Eye (tissue), 1 donor: ENCODE measurements around the gene SPATA21.

Experiments
- DNase-seq: peaks from one replicate; pipeline ENCODE4 v3.0.0-alpha.2; 2015

SPATA21 gene

DNA sequence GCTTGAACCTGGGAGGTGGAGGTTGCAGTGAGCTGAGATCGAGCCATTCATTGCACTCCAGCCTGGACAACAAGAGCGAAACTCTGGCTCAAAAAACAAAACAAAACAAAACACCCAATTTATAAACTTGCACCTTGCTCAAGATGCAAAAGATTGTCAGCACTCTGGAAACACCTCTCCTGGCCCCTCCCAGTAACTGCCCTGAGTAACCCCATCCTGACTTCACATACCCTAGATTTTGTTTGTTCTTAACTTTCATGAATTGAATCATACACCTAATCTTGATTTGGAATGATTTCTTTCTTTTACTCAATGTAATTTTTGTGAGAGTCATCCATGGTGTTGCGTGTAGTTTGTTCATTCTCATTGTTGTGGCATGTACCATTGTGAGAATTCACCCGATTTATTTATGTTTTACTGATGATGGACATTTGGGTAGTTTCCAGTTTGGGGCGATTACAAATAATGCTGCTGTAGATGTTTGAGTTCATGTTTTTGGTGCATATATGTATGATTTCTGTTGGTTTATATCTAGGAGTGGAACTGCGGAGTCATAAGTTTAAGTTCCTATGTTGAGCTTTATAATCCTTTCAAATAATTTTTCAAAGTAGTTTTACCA, 13.7 kb upstream of the SPATA21 start:
- no peak for DNase-seq

DNA sequence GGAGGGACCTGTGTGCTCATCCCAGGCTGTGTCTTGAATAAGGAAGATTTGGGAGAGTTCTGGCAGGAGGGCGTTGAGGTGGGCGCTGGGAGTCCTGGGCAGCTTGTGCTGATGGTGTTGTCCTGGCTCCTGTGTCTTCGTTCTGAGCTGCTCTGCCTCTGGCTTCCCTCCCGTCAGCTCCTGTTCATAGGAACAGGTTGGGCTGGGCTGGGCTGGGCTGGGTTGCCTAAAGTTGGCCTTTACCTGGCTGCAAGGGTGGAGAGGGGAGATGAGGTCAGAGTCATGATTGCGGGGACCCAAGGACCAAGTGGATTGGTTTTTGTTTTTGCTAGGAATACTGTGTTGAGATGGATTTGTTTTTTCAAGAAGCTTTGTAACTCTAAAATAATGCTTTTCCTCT, 12.4 kb upstream of the SPATA21 start:
- no peak for DNase-seq

DNA sequence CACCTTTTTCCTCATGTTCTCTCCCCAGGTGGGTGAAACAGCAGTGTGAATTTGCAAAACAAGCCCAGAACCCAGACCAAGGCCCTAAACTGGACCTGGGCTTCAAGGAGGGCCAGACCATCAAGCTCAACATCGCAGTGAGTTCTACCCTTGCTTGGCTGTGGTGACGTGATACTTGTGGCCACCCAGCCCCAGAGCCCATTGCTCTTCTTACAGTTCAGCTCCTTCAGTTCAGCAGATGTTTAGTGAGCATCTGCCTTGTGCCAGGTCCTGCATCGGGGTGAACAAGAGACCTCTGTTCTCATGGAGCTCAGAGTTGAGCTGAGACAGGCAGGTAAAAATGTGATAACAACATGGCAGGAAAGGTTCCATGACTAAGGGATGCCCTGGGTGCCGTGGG, 11.8 kb upstream of the SPATA21 start:
- no peak for DNase-seq

DNA sequence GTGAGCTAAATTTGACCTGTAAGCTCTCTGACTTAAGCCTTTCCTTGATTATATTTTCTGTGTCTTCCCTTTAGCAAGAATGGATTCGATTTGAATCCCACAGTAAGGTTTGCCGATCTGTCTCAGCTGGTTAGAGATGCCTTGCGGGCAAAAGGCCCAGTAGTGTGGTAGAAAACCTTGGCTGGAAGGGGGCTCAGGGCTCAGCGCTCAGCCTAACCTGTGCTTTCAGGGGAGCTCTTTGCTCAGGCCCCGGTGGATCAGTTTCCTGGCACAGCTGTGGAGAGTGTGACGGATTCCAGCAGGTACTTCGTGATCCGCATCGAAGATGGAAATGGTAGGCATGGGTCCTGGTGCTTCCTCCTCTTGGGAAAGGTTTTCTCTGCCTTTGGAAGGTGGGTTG, 10.4 kb upstream of the SPATA21 start:
- no peak for DNase-seq

DNA sequence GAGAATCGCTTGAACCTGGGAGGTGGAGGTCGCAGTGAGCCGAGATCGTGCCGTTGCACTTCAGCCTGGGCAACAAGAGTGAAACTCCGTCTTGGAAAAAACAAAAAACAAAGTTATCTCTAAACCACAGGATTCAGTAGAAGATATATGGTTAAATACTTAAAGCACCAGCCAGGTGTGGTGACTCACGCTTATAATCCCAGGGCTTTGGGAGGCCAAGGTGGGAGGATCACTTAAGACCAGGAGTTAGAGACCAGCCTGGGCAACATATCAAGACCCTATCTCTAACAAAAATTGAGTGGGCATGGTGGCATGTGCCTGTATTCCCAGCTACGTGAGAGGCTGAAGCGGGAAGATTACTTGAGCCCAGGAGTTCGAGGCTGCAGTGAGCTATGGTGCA, 8.9 kb upstream of the SPATA21 start:
- no peak for DNase-seq

DNA sequence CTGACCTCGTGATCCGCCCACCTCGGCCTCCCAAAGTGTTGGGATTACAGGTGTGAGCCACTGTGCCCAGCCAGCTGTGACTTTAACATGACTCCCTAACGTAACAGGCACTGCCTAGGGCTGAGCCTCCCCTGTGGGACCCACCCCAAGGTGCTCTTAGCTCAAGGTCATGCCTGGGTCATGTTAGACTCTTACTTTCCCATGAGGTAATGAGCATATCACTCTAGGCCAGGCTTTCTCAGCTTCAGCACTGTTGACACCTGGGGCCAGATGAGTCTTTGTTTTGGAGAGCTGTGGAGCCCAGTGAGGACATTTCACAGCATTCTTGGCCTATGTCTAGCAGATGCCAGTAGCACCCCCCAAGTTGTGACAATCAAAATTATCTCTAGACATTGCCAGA, 7.8 kb upstream of the SPATA21 start:
- no peak for DNase-seq

DNA sequence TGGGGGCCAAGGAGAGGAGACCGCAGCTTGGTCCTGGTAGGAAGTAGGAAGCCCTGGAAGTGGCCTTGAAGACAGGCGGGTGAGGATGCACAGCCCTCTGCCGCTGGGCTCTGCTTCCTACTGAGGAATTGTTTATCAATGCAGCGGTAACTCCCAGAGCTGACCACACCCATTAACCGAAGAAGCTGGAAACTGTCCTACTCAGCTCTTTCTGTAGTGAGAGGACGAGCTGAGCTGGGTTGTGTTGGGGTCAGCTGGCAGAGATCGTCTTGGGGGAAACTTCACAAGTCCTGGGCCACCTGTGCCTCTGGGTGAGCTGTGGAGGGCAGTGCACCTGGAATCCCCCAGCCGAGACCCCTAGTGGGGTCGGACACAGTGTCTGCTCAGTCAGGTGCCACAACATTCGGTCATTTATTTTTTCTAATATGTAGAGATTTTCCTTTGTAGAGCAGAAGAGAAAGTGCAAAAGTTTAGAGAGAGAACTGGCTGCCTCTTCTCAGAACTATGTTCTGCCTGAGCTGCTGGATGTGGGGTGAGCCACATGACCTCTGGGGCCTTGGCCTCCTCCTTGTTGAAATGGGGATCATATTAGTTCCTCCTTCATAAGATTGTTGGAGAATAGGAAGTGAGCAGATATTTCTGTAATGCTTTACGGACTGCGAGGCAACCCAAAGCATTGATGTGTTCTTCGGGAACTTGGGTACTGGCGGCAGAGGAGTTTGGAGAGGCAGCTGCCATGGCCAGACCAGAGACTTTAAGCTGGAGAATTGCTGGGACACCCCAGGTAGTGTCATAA, 6.9 kb upstream of the SPATA21 start:
- DNase-seq, result no peak

DNA sequence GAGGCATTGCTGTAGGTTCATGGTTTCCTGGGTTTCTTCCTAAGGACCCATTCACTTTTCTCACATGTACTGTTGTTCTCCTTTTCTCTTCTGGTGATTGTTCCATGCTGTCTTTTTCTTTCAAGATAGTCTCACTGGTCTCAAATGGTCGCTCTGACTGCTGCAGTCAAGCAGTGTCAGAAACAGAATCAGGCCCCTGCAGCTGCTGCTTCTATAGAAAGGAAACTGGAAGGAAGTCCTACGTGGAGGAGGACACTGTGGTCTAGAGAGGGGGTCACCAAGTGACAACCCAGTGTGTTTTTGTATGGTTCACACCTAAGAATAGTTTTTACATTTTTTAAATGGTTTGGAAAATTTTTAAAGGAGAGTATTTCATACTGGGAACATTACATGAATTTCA, 5.7 kb upstream of the SPATA21 start:
- no peak for DNase-seq

DNA sequence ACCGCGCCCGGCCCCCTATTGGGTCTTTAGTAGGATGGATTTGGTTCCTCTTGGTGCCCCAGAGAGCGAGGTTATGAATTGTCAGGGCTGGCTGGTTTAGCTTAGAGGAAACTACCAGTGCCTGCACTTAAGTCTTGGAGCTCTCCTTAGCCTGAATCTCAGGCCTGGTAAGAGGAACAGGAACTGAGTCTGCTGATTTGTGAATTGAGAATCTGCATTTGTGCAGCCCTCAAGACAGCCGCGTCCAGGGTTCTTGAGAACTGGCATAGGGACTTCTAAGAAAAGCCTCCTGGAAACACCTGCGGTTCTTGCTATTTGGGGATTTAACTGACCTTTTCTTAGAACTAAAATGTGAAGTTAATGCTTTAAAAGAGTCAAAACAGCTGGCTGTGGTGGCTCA, 5.0 kb upstream of the SPATA21 start:
- DNase-seq, result no peak

DNA sequence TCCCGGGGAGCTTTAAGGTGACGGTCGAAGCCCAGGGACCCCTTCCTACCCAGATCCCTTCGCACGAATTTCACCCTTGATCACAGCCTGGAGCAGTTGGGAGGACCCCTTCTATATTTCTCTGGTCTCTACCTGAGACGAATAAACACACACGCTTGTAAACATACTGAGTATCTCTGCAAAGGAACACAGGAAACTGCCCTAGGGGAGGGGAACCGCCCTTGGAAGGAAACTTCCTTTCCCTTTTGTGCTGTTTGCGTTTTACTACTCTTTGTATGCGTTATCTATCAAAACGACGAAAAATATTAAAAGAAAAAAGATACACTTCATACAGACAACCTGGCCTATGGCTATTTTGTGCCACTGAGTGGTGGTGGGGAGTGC, 4.0 kb upstream of the SPATA21 start:
- DNase-seq, result no peak

DNA sequence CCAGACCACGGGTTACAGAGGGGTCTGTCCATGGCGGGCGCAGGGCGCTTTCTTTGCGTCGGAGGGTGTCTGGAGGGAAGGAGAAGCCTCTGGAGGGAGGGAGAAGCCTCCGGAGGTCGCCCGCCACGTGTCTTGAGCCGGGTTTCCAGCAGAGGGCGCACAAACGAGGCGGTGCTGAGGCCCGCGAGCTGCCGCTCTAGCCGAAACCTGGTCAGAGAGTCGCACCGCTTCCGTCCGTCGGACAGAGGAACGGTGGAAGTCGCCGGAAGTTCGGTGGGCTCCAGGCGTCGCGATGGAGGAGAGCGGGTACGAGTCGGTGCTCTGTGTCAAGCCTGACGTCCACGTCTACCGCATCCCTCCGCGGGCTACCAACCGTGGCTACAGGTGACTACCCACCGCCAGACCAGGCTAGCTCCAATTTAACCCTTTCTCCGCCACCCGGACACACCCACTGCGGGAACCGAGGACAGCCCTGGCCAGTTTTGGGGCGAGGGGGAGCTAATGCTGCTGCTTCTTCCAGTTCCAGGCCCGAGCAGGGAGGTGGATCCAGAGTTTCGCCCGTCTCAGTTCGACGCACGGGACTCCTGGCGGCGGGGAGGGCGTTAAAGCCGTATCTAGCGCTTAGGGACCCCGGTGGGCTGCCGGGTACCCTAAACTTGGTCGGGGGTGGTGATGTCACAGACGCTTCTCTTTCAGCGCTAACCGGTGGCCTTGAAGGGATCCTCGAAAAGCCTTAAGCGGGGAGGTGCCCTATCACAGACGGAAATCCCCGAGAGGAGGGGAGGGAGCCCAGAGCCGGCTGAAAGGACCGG, 3.5 kb upstream of the SPATA21 start, which contains the start of gene NECAP2:
NECAP2 (plus strand) TSS at position 255 of the 812 bp plus-strand sequence; CDS start at position 293, 38 bp downstream.
- peak; percentile 97 for DNase-seq

DNA sequence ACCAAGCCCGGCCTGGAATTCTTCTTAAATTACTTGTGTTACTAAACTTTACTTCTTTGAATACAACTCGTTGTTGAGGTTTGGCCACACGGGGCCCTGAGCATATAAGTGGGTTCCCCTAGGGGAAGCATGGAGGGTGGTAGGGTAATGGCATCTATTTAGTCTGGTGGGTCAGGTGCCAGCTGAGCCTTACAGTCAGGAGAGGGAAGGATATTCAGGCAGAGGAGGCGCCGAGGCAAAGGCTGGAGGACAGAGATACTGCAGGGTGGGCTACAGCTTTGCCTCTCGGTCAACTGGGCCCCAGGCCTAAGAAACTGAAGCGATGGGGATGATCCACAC, 2.9 kb upstream of the SPATA21 start:
- DNase-seq, result no peak

DNA sequence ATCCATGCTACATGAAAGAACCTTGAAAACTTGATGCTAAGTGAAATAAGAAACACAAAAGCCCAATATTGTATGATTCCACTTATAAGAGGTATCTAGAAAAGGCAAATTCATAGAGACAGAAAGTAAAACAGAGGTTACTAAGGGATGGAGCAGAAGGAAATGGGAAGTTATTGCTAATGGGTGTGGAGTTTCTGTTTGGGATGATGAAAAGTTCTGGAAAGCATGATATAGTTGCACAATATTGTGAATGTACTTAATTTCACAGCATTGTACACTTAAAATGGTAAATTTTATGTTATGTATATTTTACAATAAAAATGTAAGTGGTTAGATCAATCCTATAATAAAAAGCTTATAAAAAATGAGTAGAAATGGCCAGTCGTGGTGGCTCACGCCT, 1.7 kb upstream of the SPATA21 start:
- DNase-seq, result no peak

DNA sequence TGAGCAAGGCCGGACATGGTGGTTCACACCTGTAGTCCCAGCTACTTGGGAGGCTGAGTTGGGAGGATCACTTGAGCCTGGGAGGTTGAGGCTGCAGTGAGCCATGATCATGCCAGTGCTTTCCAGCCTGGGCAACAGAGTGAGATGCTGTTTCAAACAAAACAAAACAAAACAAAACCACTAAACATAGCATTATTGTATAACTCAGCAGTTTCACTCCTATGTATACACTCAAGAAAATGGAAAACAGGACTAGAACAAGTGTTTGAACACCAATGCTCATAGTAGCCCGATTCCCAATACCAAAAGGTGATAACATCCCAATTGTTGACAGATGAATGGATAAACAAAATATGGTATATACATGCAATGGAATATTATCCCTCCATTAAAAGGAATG, 1.3 kb upstream of the SPATA21 start:
- no peak for DNase-seq

DNA sequence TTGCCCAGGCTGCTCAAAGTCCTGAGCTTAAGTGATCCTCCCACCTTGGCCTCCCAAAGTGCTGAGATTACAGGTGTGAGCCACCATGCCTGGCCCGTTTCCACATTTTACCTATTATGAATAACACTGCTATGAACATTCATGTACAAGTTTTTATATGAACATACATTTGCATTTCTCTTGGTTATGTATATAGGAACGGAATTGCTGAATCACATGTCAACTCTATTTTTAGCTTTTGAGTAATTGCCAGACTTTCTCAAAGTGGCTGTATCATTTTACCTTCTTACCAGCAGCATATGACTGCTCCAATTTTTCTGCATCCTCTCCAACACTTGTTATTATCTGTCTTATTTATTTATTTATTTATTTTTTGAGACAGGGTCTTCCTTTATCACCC, 2.7 kb downstream of the SPATA21 start:
- DNase-seq, result no peak

DNA sequence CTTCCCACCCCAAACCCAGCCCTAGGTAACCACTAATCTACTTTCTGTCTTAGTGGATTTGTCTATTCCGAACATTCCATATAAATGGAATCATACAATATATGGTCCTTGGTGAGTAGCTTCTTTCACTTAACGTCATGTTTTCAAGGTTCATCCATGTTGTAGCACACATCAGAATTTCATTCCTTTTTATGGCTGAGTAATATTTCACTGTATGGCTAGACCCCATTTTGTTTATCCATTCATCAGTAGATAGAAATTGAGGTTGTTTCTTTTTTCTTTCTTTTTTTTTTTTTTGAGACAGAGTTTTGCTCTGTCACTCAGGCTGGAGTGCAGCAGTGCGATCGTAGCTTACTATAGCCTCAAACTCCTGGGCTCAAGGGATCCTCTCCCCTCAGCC, 3.2 kb downstream of the SPATA21 start:
- no peak for DNase-seq

DNA sequence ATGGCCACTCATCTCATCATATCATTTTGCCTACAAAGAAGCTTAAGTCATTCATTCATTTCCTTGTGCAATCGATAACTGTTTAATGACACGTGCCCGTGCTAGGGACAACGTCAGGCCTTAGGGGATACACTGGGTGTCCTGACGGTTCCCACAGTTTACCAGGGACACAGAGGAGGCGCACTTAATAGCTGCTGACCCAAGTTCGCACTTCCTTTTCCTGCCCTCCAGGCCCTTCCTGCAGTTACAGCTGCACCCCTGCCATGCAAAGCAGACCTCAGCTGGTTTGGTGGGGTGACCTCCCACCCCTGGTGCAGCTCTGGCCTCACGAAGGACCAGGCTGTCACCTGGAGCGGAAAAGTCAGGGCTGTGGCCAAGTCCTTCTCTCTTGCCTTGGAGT, 4.2 kb downstream of the SPATA21 start:
- no peak for DNase-seq

DNA sequence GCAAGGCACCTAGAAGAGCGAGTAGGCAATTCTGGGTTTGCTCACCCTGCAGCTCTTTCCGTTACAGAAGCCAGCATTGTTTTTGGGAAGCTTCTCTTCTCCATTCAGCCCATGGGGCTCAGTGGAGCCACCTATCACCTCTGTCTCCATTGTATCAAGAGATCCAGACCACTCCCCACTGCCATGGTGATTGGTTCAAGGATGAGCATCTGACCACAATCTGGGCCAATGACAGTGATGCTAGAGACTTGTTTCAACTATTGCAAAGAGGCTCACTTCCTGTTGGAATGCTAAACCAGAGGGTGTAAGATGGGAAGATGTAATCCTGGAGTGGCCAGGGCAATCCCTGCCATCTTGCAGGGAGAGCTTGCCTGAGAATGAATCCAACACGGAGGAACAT, 6.6 kb downstream of the SPATA21 start:
- DNase-seq, result no peak

DNA sequence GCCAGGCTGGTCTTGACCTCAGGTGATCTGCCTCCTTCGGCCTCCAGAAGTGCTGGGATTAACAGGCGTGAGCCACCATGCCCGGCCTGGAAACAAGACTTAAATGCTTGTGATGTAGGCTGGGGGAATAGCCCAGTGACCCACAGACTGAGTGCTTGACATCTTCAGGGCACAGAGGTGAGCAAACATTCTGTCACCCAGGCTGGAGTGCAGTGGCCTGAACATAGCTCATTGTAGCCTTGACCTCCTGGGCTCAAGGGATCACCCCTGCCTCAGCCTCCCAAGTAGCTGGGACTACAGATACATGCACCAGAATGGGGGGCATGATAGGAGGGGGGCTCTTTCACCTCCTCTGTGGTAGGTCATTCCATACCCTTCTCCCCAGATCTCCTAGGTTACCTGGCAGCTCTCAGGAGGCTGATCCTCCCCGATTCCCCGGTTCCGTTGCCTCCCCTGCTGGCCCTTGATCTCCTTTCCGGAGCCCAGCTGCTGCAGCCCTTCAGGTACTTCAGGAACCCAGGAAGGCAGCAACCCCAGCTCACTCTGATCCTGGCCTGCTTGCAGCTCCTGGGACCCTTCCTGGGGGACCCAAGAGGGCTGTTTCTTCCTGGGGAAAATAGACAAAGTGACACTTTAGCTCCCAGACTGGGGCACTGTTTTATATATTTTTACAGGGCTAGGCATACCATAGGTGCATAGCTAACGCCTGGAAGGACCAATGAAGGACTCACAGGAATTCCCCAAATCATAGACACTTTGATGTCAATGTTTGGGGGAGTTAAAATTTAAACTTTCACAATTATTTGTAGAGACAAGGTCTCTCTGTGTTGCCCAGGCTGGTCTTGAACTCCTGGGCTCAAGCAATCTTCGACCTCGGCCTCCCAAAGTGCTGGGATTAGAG, 11.8 kb downstream of the SPATA21 start:
- no peak for DNase-seq

DNA sequence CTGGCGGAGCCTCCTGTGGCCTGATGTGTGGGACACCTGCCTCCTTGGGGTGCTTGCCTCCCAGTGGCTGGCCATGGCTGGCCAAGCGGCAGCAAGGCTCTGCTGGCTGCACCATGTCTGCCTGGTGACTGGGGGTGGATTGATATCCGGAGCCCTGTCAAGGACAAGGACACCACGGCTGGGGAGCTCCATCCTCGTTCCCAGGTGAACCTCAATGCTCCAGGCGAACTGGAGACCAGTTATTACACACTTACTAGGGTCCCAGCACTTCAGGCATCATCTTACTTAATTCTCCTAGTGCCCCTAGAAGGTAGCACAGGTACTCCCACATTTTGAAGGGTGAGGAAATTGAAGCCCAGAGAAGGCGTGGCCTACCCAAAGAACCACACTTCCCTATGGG, 15.2 kb downstream of the SPATA21 start:
- DNase-seq, result no peak

DNA sequence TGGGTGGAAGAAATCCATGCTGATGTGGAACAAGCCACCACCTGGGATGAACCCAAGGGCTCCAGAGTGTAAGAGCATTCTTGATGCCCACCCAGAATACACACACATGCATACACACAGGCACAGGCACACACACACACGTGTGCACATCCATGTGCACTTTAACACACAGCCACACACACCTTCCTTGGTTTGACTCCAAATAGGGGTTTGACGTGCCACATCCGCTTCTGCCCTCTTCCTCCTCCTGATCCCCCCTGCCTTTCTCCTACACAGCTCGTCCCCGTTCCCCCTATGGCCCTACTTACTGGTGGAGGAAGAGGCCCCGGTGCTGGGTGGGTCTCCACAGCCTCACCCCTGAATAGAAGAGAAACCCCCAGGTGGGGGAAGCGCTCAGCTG, 16.0 kb downstream of the SPATA21 start:
- no peak for DNase-seq

DNA sequence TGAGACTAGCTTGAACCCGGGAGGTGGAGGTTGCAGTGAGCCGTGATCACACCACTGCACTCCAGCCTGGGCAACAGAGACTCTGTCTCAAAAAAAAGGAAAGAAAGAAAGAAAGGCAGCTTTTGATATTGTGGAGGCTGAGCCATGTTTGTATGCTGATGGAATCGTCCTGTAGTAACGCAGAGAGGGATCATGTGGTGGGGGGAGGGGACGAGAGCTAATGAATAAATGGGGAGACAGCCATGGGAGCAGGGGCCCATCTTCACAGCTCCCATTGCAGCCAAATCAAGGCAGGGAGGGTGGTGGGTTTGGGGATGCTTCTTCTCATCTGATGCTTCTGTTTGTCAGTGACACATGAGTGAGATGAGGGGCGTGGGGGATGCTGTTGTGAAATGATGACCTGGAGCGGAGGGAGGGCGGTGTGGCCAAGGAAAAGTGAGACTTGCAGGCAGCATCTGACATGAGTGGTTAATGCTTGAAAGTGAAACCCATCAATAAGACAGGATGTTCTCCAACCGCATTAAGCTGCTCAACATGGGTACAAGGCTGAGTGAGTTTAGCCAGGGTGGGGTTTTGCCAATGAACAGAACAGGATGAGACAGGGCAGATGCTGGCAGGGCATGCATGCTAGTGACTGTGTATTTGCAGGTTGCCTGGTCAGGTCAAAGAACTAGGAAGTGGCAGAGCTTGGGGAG, 16.7 kb downstream of the SPATA21 start:
- DNase-seq, result no peak
